Astrocyte (in vitro differentiated cells and primary cell): ENCODE data around the gene PAK4.

Source experiments
- EZH2 ChIP-seq: IDR thresholded peaks from 2 replicates; pipeline ENCODE4 v1.6.1; 2012; ENCODE audit warnings: mild to moderate bottlenecking, low read length, inconsistent platforms; ENCODE audit not compliant: insufficient read depth
- TF ChIP-seq, protein P1 (sequence below): IDR thresholded peaks from 2 replicates; pipeline ENCODE4 v1.5.1; 2011; ENCODE audit warnings: low read depth, mild to moderate bottlenecking, inconsistent platforms, low read length, moderate library complexity; ENCODE audit not compliant: insufficient read depth

DNA sequence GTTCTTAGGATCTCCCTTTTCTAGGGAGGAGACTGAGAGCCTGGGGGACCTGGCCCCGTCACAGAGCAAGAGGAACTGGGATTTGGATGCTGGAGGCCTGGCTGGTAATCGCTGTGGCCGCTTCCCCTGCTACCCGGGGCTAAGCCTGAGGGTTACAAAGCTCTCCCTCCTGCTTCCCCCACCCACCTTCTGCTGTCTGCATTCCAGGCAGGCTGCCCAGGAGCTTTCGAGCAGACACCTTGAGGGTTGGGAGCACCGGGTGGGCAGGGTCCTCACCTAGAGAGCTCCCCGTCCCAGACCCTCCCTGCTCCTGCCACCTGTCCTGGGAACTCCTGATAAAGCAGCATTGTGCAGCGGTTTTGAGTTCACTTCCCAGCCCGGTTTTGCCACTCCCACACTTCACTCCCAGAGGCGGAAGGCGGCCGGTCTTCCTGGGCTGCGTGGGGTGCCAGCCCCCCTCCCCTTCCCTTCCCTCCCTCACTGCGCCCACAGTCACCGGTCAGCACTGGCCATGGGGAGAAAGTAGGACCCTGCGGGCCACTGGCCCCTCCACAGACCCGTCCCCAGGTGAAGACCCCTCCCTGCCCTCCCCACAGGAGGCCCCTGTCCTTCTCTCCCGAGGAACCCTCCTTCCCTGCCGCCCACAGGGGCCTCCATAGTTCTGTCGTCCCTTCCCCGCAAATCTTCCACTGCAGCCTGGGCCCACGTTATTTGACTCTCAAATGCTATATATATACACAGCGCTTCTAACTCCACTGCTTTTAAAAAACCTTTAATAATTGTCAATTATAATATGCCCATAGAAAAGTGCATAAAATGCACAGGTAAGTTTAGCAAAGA, 8.1 kb downstream of the PAK4 start:
- TF ChIP-seq, protein P1, sequence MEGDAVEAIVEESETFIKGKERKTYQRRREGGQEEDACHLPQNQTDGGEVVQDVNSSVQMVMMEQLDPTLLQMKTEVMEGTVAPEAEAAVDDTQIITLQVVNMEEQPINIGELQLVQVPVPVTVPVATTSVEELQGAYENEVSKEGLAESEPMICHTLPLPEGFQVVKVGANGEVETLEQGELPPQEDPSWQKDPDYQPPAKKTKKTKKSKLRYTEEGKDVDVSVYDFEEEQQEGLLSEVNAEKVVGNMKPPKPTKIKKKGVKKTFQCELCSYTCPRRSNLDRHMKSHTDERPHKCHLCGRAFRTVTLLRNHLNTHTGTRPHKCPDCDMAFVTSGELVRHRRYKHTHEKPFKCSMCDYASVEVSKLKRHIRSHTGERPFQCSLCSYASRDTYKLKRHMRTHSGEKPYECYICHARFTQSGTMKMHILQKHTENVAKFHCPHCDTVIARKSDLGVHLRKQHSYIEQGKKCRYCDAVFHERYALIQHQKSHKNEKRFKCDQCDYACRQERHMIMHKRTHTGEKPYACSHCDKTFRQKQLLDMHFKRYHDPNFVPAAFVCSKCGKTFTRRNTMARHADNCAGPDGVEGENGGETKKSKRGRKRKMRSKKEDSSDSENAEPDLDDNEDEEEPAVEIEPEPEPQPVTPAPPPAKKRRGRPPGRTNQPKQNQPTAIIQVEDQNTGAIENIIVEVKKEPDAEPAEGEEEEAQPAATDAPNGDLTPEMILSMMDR = no peak
- no peak for TF ChIP-seq EZH2
